ENCODE data around the gene RABGAP1L.
"Not testable (repeated sequence)": the region's sequence is repeated elsewhere in the genome, so short reads cannot be mapped to it uniquely, and the experiment has no call there.

The RABGAP1L gene

GRCh38 chr1:174408146-174408545 is 248.8 kb downstream of the RABGAP1L start:
- no peaks in the 10 kb centered on the region for H3K36me3 ChIP-seq (ENCODE audit: insufficient read depth)
- no peaks in the 10 kb centered on the region for H3K79me2 ChIP-seq (ENCODE audit: insufficient read depth, low read depth)
- no peak overlapping the region for H3K27ac ChIP-seq
- no peak overlapping the region for H2AFZ ChIP-seq (ENCODE audit: low read depth)
- H4K20me1 ChIP-seq (ENCODE audit: insufficient read depth) = no peaks in the 10 kb centered on the region
- H3K9ac ChIP-seq = no peak overlapping the region
- no peaks in the 10 kb centered on the region for H3K27me3 ChIP-seq (ENCODE audit: insufficient read depth, low read depth)
- no peaks in the 10 kb centered on the region for H3K4me1 ChIP-seq (ENCODE audit: low read depth, poor library complexity, severe bottlenecking)
- no peak overlapping the region for H3K4me2 ChIP-seq
- no peak overlapping the region for H3K4me3 ChIP-seq (IDR thresholded peaks at IDR 0.05; ENCODE audit: insufficient read depth, low read depth, low read length)
- no peak for TF ChIP-seq CTCF (conservative IDR thresholded peaks at IDR 0.05; ENCODE audit: low read depth, low read length)

- not testable (repeated sequence) for H2AFZ ChIP-seq (ENCODE audit: low read depth); H3K9ac ChIP-seq; H3K27ac ChIP-seq; H3K36me3 ChIP-seq (ENCODE audit: insufficient read depth); H4K20me1 ChIP-seq (ENCODE audit: insufficient read depth); H3K4me1 ChIP-seq (ENCODE audit: low read depth, poor library complexity, severe bottlenecking); H3K79me2 ChIP-seq (ENCODE audit: insufficient read depth, low read depth); H3K4me2 ChIP-seq; H3K4me3 ChIP-seq (IDR thresholded peaks at IDR 0.05; ENCODE audit: insufficient read depth, low read depth, low read length); H3K27me3 ChIP-seq (ENCODE audit: insufficient read depth, low read depth)
These were observed 250.5 kb downstream of the RABGAP1L start for GRCh38 chr1:174409801-174410200.

- no peaks in the 10 kb centered on the region for H3K36me3 ChIP-seq (ENCODE audit: insufficient read depth)
- H3K9ac ChIP-seq = no peak overlapping the region
- H2AFZ ChIP-seq (ENCODE audit: low read depth) = no peak overlapping the region
- no peaks in the 10 kb centered on the region for H4K20me1 ChIP-seq (ENCODE audit: insufficient read depth)
- no peak for TF ChIP-seq CTCF (conservative IDR thresholded peaks at IDR 0.05; ENCODE audit: low read depth, low read length)
- no peak overlapping the region for H3K4me2 ChIP-seq
- no peak overlapping the region for H3K27ac ChIP-seq
- H3K4me3 ChIP-seq (IDR thresholded peaks at IDR 0.05; ENCODE audit: insufficient read depth, low read depth, low read length) = no peak overlapping the region
- H3K79me2 ChIP-seq (ENCODE audit: insufficient read depth, low read depth) = no peaks in the 10 kb centered on the region; the same call in 1 of the 2 replicates
- H3K27me3 ChIP-seq (ENCODE audit: insufficient read depth, low read depth) = no peaks in the 10 kb centered on the region
- no peaks in the 10 kb centered on the region for H3K4me1 ChIP-seq (ENCODE audit: low read depth, poor library complexity, severe bottlenecking)
These were observed 254.3 kb downstream of the RABGAP1L start for GRCh38 chr1:174413632-174414031.

GRCh38 chr1:174414203-174414602 is 254.9 kb downstream of the RABGAP1L start:
- no peak for TF ChIP-seq CTCF (conservative IDR thresholded peaks at IDR 0.05; ENCODE audit: low read depth, low read length)
- Histone ChIP-seq H3K27ac (no peak overlapping the region), H4K20me1 (ENCODE audit: insufficient read depth) (no peaks in the 10 kb centered on the region), H3K4me1 (ENCODE audit: low read depth, poor library complexity, severe bottlenecking) (no peaks in the 10 kb centered on the region), H3K4me3 (IDR thresholded peaks at IDR 0.05; ENCODE audit: insufficient read depth, low read depth, low read length) (no peak overlapping the region), H2AFZ (ENCODE audit: low read depth) (no peak overlapping the region), H3K36me3 (ENCODE audit: insufficient read depth) (no peaks in the 10 kb centered on the region), H3K79me2 (ENCODE audit: insufficient read depth, low read depth) (no peaks in the 10 kb centered on the region; the same call in 1 of the 2 replicates), H3K27me3 (ENCODE audit: insufficient read depth, low read depth) (no peaks in the 10 kb centered on the region), H3K4me2 (peak overlapping the region; percentile 4; the same call in 1 of the 2 replicates), H3K9ac (no peak overlapping the region)

- Histone ChIP-seq H2AFZ (ENCODE audit: low read depth) (no peak overlapping the region), H3K36me3 (ENCODE audit: insufficient read depth) (no peaks in the 10 kb centered on the region), H4K20me1 (ENCODE audit: insufficient read depth) (no peaks in the 10 kb centered on the region), H3K4me2 (no peak overlapping the region), H3K4me1 (ENCODE audit: low read depth, poor library complexity, severe bottlenecking) (no peaks in the 10 kb centered on the region), H3K27ac (no peak overlapping the region), H3K79me2 (ENCODE audit: insufficient read depth, low read depth) (no peaks in the 10 kb centered on the region; the same call in 1 of the 2 replicates), H3K4me3 (IDR thresholded peaks at IDR 0.05; ENCODE audit: insufficient read depth, low read depth, low read length) (no peak overlapping the region), H3K27me3 (ENCODE audit: insufficient read depth, low read depth) (no peaks in the 10 kb centered on the region), H3K9ac (no peak overlapping the region)
- no peak for TF ChIP-seq CTCF (conservative IDR thresholded peaks at IDR 0.05; ENCODE audit: low read depth, low read length)
These were observed 256.2 kb downstream of the RABGAP1L start for GRCh38 chr1:174415506-174415905.
